ENCODE data around the gene MS4A4E.

Gene MS4A4E

DNA sequence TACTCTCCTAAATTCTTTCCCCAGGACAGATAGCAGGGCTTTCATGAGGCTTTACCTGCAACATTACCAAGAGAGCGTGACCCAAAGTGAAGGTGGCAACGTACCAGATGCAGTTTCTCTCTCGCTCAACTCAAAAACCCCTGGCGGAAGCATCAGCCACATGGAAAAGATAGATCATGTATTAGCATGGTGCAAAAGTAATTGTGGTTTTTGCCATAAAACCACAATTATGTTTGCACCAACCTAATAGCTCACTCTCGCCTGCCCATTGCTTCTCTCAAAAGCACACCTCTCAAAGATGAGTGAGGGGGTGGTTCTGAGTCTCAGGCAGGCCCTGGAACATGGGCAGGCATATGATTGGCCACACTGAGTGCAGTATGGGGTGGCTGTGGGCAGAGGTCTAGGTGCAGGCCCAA lies 67.1 kb downstream of the MS4A4E start:
- TF ChIP-seq, protein P1, sequence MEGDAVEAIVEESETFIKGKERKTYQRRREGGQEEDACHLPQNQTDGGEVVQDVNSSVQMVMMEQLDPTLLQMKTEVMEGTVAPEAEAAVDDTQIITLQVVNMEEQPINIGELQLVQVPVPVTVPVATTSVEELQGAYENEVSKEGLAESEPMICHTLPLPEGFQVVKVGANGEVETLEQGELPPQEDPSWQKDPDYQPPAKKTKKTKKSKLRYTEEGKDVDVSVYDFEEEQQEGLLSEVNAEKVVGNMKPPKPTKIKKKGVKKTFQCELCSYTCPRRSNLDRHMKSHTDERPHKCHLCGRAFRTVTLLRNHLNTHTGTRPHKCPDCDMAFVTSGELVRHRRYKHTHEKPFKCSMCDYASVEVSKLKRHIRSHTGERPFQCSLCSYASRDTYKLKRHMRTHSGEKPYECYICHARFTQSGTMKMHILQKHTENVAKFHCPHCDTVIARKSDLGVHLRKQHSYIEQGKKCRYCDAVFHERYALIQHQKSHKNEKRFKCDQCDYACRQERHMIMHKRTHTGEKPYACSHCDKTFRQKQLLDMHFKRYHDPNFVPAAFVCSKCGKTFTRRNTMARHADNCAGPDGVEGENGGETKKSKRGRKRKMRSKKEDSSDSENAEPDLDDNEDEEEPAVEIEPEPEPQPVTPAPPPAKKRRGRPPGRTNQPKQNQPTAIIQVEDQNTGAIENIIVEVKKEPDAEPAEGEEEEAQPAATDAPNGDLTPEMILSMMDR (IDR thresholded peaks at IDR 0.05; ENCODE audit: control insufficient read depth, extremely low read depth, insufficient read depth) = no peak
- no peak for DNase-seq (ENCODE audit: low read depth)
- no peak overlapping the region for H3K4me3 ChIP-seq (ENCODE audit: low read depth, low read length)

DNA sequence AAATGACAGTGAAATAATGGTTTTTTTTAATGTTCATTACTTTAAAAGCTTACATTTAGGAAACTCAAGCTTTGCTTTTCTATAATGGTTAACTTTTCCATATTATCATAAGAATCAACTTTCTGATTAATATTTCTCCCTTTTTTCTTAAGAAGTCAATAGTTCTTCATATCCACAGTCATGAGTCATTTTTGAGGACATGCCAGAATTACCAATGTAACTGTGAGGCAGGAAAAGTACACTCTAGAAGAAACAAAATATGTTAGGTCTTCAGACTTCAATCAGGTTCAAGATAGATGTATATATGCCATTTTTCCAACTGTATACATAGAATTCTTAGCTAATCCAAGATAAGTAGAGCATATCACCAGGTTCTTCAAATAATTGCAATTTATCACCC lies 70.9 kb downstream of the MS4A4E start:
- no peak for DNase-seq (ENCODE audit: low read depth)
- no peak overlapping the region for H3K4me3 ChIP-seq (ENCODE audit: low read depth, low read length)
- TF ChIP-seq, protein P1 (IDR thresholded peaks at IDR 0.05; ENCODE audit: control insufficient read depth, extremely low read depth, insufficient read depth) = no peak

DNA sequence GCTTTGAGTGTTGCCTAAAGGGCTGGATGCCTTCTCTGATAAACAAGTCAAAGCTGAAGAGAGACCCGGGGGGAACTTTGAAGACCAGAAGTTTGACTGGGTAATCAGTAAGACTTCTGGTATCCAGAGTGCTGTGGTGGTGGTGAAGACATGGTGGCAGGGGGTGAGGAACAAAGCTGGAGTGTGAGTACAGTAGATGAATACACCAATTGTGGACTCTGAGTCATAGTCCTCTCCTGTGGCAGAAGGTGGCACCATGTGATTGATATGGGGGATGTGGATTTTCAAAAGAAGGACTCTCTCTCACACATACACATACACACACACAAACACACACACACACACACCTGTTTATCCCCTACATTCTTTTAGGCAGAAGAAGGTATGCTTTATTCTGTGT lies 72.4 kb downstream of the MS4A4E start:
- DNase-seq (ENCODE audit: low read depth) = no peak
- TF ChIP-seq, protein P1 (IDR thresholded peaks at IDR 0.05; ENCODE audit: control insufficient read depth, extremely low read depth, insufficient read depth) = no peak
- no peak overlapping the region for H3K4me3 ChIP-seq (ENCODE audit: low read depth, low read length)

DNA sequence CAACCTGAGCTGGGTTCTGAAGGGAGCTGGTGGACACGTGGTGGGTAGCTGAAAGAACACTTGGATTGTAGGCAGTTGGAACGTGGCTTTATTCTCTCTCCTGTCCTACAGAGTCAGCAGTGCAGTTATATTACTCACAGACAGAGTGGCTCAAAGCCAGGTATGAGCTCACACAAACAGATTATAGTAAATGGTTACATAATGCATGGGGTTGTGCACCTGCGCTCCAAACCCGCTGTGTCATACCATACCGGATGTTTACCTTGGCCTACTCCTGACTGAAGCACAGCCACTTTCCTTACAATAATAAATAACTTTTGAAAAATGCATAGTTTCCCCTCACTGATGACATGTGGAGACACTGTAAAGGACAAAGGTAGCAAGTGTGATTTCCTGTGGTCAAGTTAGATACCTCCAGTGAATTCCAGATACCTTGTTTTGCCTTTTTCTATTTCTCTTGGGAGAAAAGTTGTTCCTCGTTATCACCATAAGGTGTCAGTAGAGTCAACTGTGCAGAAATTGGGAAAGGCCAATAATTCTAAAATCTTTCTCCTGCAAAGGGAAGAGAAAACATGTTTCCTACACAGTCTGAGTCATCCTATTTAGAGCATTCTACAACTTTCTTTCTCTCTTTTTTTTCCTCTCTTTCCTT lies 73.5 kb downstream of the MS4A4E start:
- H3K4me3 ChIP-seq (ENCODE audit: low read depth, low read length) = no peak overlapping the region
- peak; percentile 18 for DNase-seq (ENCODE audit: low read depth)
- TF ChIP-seq, protein P1 (IDR thresholded peaks at IDR 0.05; ENCODE audit: control insufficient read depth, extremely low read depth, insufficient read depth) = peak; percentile 23; the same call in 1 of the 2 replicates

DNA sequence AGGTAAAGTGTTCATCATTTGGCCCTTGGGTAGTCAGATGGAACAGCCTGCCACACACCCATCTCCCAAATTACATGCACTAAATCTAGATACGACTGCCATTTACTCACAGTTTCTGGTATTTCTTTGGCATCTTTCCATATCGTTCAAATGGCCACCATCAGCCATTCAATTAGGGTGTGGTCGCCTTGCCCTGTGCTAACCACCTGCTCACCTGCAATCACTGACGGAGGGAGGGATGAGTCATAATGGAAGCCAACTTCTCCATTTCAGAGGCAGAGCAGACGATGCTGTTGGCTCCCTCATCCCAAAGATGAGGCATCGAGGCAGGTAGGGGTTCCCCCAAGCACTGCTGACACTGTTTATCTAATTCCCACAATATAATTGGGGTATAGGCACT lies 74.6 kb downstream of the MS4A4E start:
- H3K4me3 ChIP-seq (ENCODE audit: low read depth, low read length) = no peak overlapping the region
- TF ChIP-seq, protein P1 (IDR thresholded peaks at IDR 0.05; ENCODE audit: control insufficient read depth, extremely low read depth, insufficient read depth) = no peak
- no peak for DNase-seq (ENCODE audit: low read depth)

DNA sequence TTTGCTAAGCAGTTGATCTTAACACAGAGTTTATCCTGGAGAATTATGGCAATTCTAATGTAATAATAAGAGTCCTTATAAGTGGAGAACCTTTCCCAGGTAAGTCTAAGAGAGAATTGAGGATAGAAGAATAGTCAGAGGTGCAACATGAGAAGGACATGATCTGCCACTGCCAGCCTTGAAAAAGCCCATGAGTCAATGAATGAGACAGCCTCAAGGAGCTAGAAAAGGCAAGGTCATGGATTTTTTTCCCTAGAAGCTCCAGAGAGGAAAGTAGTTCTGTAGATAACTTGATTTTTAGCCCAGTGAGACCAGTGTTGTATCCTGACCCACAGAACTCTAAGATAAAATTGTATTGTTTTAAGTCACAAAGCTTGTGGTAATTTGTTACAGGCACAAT lies 77.0 kb downstream of the MS4A4E start:
- TF ChIP-seq, protein P1 (IDR thresholded peaks at IDR 0.05; ENCODE audit: control insufficient read depth, extremely low read depth, insufficient read depth) = no peak

DNA sequence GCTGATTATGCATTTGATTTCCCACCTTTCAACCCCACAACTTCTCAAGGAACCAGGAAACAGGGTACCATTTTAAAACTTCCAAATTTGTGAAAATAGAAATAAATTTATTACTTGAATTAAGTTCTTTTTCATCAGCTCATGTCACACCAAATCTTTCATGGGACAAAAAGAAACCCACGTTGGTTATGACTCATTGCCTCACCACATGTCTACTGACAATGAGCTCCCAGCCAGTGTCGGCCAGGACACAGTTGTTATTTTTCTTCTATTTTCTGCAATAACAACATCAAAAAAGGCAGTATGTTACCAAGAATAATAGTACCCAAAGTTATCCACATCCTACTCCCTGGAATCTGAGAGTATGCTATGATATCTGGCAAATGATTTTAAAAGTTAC lies 77.4 kb downstream of the MS4A4E start:
- no peak for DNase-seq (ENCODE audit: low read depth)
- no peak overlapping the region for H3K4me3 ChIP-seq (ENCODE audit: low read depth, low read length)
- TF ChIP-seq, protein P1 (IDR thresholded peaks at IDR 0.05; ENCODE audit: control insufficient read depth, extremely low read depth, insufficient read depth) = no peak

More for the DNA sequence above, 77.0 kb downstream of the MS4A4E start:
- DNase-seq (ENCODE audit: low read depth) = no peak
- H3K4me3 ChIP-seq (ENCODE audit: low read depth, low read length) = no peak overlapping the region
